Adrenal gland (tissue), 5 donors: ENCODE measurements around the gene PLEKHA6.

Experiments
- POLR2A ChIP-seq, 2 donors: fragments of 450-650 bp; IDR thresholded peaks; one replicate each; pipeline ENCODE4 v1.6.1; 2017; ENCODE audit warnings: antibody characterized with exemption in 2 of 2, mild to moderate bottlenecking in 2 of 2, moderate library complexity in 1 of 2
- TF ChIP-seq, protein P1 (sequence below), 6 experiments: fragments of 450-650 bp in 4 of 6; fragments of 200-600 bp in 2 of 6; sonication (generic) in 1 of 6; IDR thresholded peaks; 1 replicate in 5 of 6; 2 replicates in 1 of 6; pipeline versions ENCODE4 v1.5.1 to v1.8.0; 2016 to 2021; ENCODE audit warnings: antibody characterized with exemption in 6 of 6, mild to moderate bottlenecking in 2 of 6, moderate library complexity in 1 of 6
- donor health status: DM: no; HTN: no; CAD: no.

DNA sequence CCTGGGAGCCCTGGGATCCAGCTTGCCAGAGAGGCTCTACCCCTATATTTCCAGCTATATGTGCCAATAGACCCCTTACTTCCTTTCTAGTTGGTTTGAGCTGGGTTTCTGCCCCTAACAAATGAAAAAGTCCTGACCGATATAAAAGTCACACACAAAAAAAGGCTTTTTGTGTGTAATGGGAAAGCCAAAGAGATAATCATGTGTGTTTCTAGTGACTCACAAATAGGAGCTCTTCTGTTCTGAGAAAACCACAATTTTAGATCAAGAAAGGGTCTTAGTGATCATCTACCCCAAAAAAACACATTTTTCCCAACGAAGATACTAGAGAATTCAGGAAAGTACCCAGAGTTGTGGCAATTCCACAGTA, 23.0 kb upstream of the PLEKHA6 start:
- TF ChIP-seq, protein P1, sequence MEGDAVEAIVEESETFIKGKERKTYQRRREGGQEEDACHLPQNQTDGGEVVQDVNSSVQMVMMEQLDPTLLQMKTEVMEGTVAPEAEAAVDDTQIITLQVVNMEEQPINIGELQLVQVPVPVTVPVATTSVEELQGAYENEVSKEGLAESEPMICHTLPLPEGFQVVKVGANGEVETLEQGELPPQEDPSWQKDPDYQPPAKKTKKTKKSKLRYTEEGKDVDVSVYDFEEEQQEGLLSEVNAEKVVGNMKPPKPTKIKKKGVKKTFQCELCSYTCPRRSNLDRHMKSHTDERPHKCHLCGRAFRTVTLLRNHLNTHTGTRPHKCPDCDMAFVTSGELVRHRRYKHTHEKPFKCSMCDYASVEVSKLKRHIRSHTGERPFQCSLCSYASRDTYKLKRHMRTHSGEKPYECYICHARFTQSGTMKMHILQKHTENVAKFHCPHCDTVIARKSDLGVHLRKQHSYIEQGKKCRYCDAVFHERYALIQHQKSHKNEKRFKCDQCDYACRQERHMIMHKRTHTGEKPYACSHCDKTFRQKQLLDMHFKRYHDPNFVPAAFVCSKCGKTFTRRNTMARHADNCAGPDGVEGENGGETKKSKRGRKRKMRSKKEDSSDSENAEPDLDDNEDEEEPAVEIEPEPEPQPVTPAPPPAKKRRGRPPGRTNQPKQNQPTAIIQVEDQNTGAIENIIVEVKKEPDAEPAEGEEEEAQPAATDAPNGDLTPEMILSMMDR (IDR thresholded peaks at IDR 0.05) = no peak
- no peak for TF ChIP-seq POLR2A (IDR thresholded peaks at IDR 0.05)
